GM12878 (cell line): ENCODE data around the gene IL22. TPM values are rescaled to one million over a fixed set of nuclear protein-coding genes. Genes with fewer than 3 reads are reported as not detected.

Experiments
- ATAC-seq: fragments of 200-7000 bp; cut with Tn5 transposase; 3 replicates; pipeline ENCODE4 v1.9.1; 2020; ENCODE audit warnings: mild to moderate bottlenecking, moderate library complexity
- BruUV-seq: library from RNA; stranded (reverse); fragments of 400-500 nt; replicated peaks from 2 replicates; lab custom pipeline; 2021; lab: Mats Ljungman, UMichigan
- CTCF ChIA-PET: fragments of 300-600 bp; sonication (Branson Sonifier 250); formaldehyde crosslinking; extraction: SDS; loops from one replicate; lab custom pipeline; 2021; ENCODE audit warnings: inconsistent platforms; lab: Yijun Ruan, JAX
- POLR2A ChIA-PET: fragments of 350-600 bp; formaldehyde crosslinking; extraction: SDS; loops from one replicate; lab custom pipeline; 2021; ENCODE audit warnings: inconsistent platforms; lab: Charles Lee
- RAD21 ChIA-PET: fragments of 300-600 bp; sonication (Branson Sonifier 250); formaldehyde crosslinking; loops from one replicate; lab custom pipeline; 2023; ENCODE audit warnings: antibody characterized with exemption; ENCODE audit not compliant: unreplicated experiment; lab: Charles Lee
- SMC1A ChIA-PET: fragments of 300-600 bp; sonication (Branson Sonifier 250); formaldehyde crosslinking; loops from one replicate; lab custom pipeline; 2023; ENCODE audit not compliant: unreplicated experiment, uncharacterized antibody; lab: Charles Lee
- DNase-seq: peaks from one replicate; pipeline ENCODE4 v3.0.0-alpha.2; 2011; ENCODE audit warnings: low read depth, low spot score
- FAIRE-seq: peaks from 3 replicates; lab custom pipeline; 2011; peaks lifted over from hg19 to GRCh38; lab: Jason Lieb, UNC
- H2AFZ ChIP-seq: 2 replicates; pipeline ENCODE4 v1.6.0; 2011; ENCODE audit warnings: low read depth, low read length, control low read depth; ENCODE audit not compliant: control insufficient read depth
- H3K27ac ChIP-seq: 2 replicates; pipeline ENCODE4 v1.5.1; 2011; ENCODE audit warnings: control low read depth; ENCODE audit not compliant: control insufficient read depth, insufficient read depth
- H3K27me3 ChIP-seq, 2 experiments: replicated peaks in 1 of 2; 2 replicates each; pipeline versions ENCODE4 v1.6.0 to v1.6.1; 2011; ENCODE audit warnings: low read length in 1 of 2; ENCODE audit not compliant: control insufficient read depth in 2 of 2, insufficient read depth in 2 of 2
- H3K36me3 ChIP-seq, 2 experiments: 2 replicates each; pipeline ENCODE4 v1.5.1; 2011; ENCODE audit warnings: low read length in 1 of 2; ENCODE audit not compliant: control insufficient read depth in 2 of 2, insufficient read depth in 2 of 2
- H3K4me1 ChIP-seq: 2 replicates; pipeline ENCODE4 v1.6.1; 2011; ENCODE audit warnings: mild to moderate bottlenecking, low read length, moderate library complexity, mixed read lengths; ENCODE audit not compliant: control insufficient read depth, insufficient read depth
- H3K4me2 ChIP-seq: 2 replicates; pipeline ENCODE4 v1.6.0; 2011; ENCODE audit warnings: control low read depth; ENCODE audit not compliant: control insufficient read depth, insufficient read depth
- H3K4me3 ChIP-seq: fragments of 200-600 bp; sonication (generic); 2 replicates; pipeline ENCODE4 v1.5.1; 2016
- H3K79me2 ChIP-seq: 2 replicates; pipeline ENCODE4 v1.6.0; 2011; ENCODE audit warnings: low read length; ENCODE audit not compliant: control insufficient read depth, insufficient read depth
- H3K9ac ChIP-seq: 2 replicates; pipeline ENCODE4 v1.8.0; 2011; ENCODE audit warnings: low read length, control low read depth, mixed read lengths; ENCODE audit not compliant: control insufficient read depth, insufficient read depth
- H3K9me3 ChIP-seq: replicated peaks from 3 replicates; pipeline ENCODE4 v1.5.1; 2011; ENCODE audit warnings: mild to moderate bottlenecking, low read length; ENCODE audit not compliant: control insufficient read depth, insufficient read depth
- H4K20me1 ChIP-seq: 2 replicates; pipeline ENCODE4 v1.6.0; 2011; ENCODE audit not compliant: control insufficient read depth, insufficient read depth
- ATF7 ChIP-seq: fragments of 450-650 bp; IDR thresholded peaks from 2 replicates; pipeline ENCODE4 v1.6.1; 2016; ENCODE audit warnings: low read depth, mild to moderate bottlenecking
- FOXM1 ChIP-seq: IDR thresholded peaks from 2 replicates; pipeline ENCODE4 v1.6.1; 2012; ENCODE audit warnings: low read depth, mild to moderate bottlenecking, inconsistent platforms, low read length, moderate library complexity
- HCFC1 ChIP-seq: fragments of 150-350 bp; IDR thresholded peaks from 2 replicates; pipeline ENCODE4 v1.6.1; 2014; ENCODE audit warnings: low read length
- HDAC6 ChIP-seq: fragments of 200-600 bp; sonication (generic); IDR thresholded peaks from one replicate; pipeline ENCODE4 v1.8.0; 2017; ENCODE audit warnings: antibody characterized with exemption; ENCODE audit not compliant: unreplicated experiment
- KDM1A ChIP-seq: fragments of 200-600 bp; sonication (generic); IDR thresholded peaks from 2 replicates; pipeline ENCODE4 v1.6.1; 2016; ENCODE audit warnings: borderline replicate concordance
- NFIC ChIP-seq: IDR thresholded peaks from 2 replicates; pipeline ENCODE4 v1.6.1; 2012; ENCODE audit warnings: low read depth, mild to moderate bottlenecking, inconsistent platforms, low read length, moderate library complexity
- SPI1 ChIP-seq: IDR thresholded peaks from 2 replicates; pipeline ENCODE4 v1.6.1; 2011; ENCODE audit warnings: low read depth, mild to moderate bottlenecking, low read length, moderate library complexity, borderline replicate concordance; ENCODE audit not compliant: insufficient read depth
- STAT3 ChIP-seq: IDR thresholded peaks from 2 replicates; pipeline ENCODE4 v1.6.1; 2011; ENCODE audit warnings: low read depth, low read length, improper control_type of control experiment
- SUPT20H ChIP-seq: IDR thresholded peaks from 2 replicates; pipeline ENCODE4 v1.6.1; 2011; ENCODE audit warnings: low read depth, mild to moderate bottlenecking, low read length, moderate library complexity, borderline replicate concordance; ENCODE audit not compliant: control insufficient read depth
- WRNIP1 ChIP-seq: IDR thresholded peaks from 2 replicates; pipeline ENCODE4 v1.6.1; 2011; ENCODE audit warnings: low read depth, low read length, improper control_type of control experiment, borderline replicate concordance
- WGBS: methylation state at CpG from one replicate; pipeline ENCODE4 v1.1.6; 2016; ENCODE audit warnings: low lambda C conversion rate; ENCODE audit not compliant: insufficient replicate concordance, insufficient coverage; ENCODE audit errors: missing lambda C conversion rate; 5-methylcytosine and 5-hydroxymethylcytosine counted together
- in situ Hi-C: fragments of 300-500 bp; cut with MboI; formaldehyde crosslinking; loops from 9 replicates; pipeline ENCODE4 v1.14.3; 2018; ENCODE audit warnings: mixed read lengths
- intact Hi-C: fragments of 100-400 bp; cut with micrococcal nuclease; formaldehyde crosslinking; loops from one replicate; pipeline ENCODE4 v1.14.2; 2022; ENCODE audit not compliant: unreplicated experiment
- polyA plus RNA-seq, 11 experiments: library from polyadenylated mRNA; depleted of rRNA in 4 of 11; unstranded in 6 of 11; stranded (reverse) in 5 of 11; fragments of >200 nt; fragmentation: Nextera tagmentation in 4 of 11; fragmentation: Illumina TruSeq in 1 of 11; extraction: Ambion mirVana in 4 of 11; extraction: Trizol in 1 of 11; gene quantifications; 1 replicate in 1 of 11; 2 replicates in 10 of 11; pipeline versions ENCODE4 v1.2.1 to v1.2.3, GENCODE V29; 2011 to 2016; ENCODE audit warnings: inconsistent platforms in 2 of 11, missing spikeins in 2 of 11, low read depth in 1 of 11
- total RNA-seq, 4 experiments: library from RNA; depleted of rRNA in 3 of 4; stranded (reverse); fragments of >200 nt in 3 of 4; fragmentation: Illumina TruSeq in 1 of 4; extraction: Trizol in 1 of 4; gene quantifications; 2 replicates each; pipeline versions ENCODE4 v1.2.1 to v1.2.3, GENCODE V29; 2013 to 2021
- TF ChIP-seq, protein P1 (sequence below): IDR thresholded peaks from 2 replicates; pipeline ENCODE4 v1.6.1; 2012; ENCODE audit warnings: low read depth, low read length, improper control_type of control experiment
- TF ChIP-seq, protein P2 (sequence below): IDR thresholded peaks from 2 replicates; pipeline ENCODE4 v1.6.1; 2012; ENCODE audit warnings: low read depth, low read length, improper control_type of control experiment

The IL22 gene
- total and polyA plus RNA-seq, 10 of the 15 experiments (the other 5 are each of a cell fraction or from before 2014, with no cell fraction given), result not detected

DNA sequence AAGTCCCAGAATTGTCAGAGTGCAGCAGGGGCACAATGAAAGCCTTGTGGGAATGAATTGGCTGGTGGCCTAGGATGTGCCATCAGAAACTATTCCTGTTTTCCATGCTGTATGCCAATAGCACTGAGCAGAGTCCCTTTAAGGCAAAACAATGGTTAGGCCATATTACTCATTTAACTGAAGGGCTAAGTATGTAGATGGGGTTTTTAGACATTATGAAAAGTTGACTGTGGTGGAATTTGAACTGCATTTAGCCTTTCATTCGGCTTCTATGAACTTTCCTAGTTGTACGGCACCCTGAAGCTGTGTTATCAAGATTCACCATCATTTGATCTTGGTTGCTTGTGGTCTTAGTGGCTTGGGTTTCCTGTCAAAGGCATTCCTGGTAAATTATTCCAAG lies 52.5 kb downstream of the IL22 start:
- no peak overlapping the region for H3K4me3 ChIP-seq
- intact Hi-C loops, result no loop called here
- no peak overlapping the region for H3K4me2 ChIP-seq
- H3K79me2 ChIP-seq, result no peaks in the 10 kb centered on the region
- TF ChIP-seq, protein P1, sequence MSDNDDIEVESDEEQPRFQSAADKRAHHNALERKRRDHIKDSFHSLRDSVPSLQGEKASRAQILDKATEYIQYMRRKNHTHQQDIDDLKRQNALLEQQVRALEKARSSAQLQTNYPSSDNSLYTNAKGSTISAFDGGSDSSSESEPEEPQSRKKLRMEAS, result no peak
- TF ChIP-seq NFIC (no peak), ATF7 (no peak), SPI1 (no peak), HCFC1 (no peak), WRNIP1 (no peak), FOXM1 (no peak), KDM1A (no peak), STAT3 (no peak), SUPT20H (no peak), HDAC6 (no peak)
- TF ChIP-seq, protein P2, sequence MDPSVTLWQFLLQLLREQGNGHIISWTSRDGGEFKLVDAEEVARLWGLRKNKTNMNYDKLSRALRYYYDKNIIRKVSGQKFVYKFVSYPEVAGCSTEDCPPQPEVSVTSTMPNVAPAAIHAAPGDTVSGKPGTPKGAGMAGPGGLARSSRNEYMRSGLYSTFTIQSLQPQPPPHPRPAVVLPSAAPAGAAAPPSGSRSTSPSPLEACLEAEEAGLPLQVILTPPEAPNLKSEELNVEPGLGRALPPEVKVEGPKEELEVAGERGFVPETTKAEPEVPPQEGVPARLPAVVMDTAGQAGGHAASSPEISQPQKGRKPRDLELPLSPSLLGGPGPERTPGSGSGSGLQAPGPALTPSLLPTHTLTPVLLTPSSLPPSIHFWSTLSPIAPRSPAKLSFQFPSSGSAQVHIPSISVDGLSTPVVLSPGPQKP, result no peak
- no peaks in the 10 kb centered on the region for H3K36me3 ChIP-seq
- 50% methylated on average over 2 of the region's 2 CpGs for WGBS
- H2AFZ ChIP-seq, result no peak overlapping the region
- no TSS peak for BruUV-seq
- ChIA-PET CTCF (no interaction called here), RAD21 (no interaction called here), SMC1A (interaction anchor here (1.2 kb wide), 1 partner anchor 44 kb away, joined by 3 read pairs; no protein-coding TSS in a partner anchor), POLR2A (no interaction called here)
- no peaks in the 10 kb centered on the region for H3K4me1 ChIP-seq
- no peak overlapping the region for H3K9ac ChIP-seq
- in situ Hi-C loops, result no loop called here
- no peaks in the 10 kb centered on the region for H3K9me3 ChIP-seq
- FAIRE-seq, result no peak
- peaks cover 0 to 1% of the 10 kb centered on the region in 2 experiments; a peak in 1 of 4 replicates for H3K27me3 ChIP-seq
- no peaks in the 10 kb centered on the region for H4K20me1 ChIP-seq
- no peak overlapping the region for H3K27ac ChIP-seq
- ATAC-seq, result no peak
- DNase-seq, result no peak
